HEK293 (cell line): ENCODE results near the gene ARL15.

Experiments used
- CTCF ChIA-PET: fragments of 350-600 bp; formaldehyde crosslinking; extraction: SDS; loops from one replicate; lab custom pipeline; 2021; ENCODE audit warnings: antibody characterized with exemption; lab: Yijun Ruan, JAX
- POLR2A ChIA-PET: fragments of 300-600 bp; formaldehyde crosslinking; extraction: SDS; loops from one replicate; lab custom pipeline; 2020; ENCODE audit warnings: antibody characterized with exemption, inconsistent platforms; lab: Yijun Ruan, JAX
- H3K27ac ChIP-seq: fragments of 200-500 bp; sonication (Bioruptor generic); 2 replicates; pipeline ENCODE4 v1.5.1; 2014; ENCODE audit warnings: low read depth, low read length, control low read depth, inconsistent platforms; ENCODE audit errors: extremely low read depth
- H3K36me3 ChIP-seq, 2 experiments: fragments of 200-500 bp in 1 of 2; sonication (Bioruptor generic) in 1 of 2; 1 replicate in 1 of 2; 2 replicates in 1 of 2; pipeline ENCODE4 v1.5.1; 2014 to 2017; ENCODE audit warnings: inconsistent platforms in 2 of 2, low read length in 2 of 2; ENCODE audit not compliant: control insufficient read depth in 2 of 2, insufficient read depth in 1 of 2
- H3K4me1 ChIP-seq: fragments of 200-500 bp; sonication (Bioruptor generic); 2 replicates; pipeline ENCODE4 v1.5.1; 2014; ENCODE audit warnings: mild to moderate bottlenecking, low read length, inconsistent platforms; ENCODE audit not compliant: control insufficient read depth, insufficient read depth
- H3K4me3 ChIP-seq: 2 replicates; pipeline ENCODE4 v1.5.1; 2011; ENCODE audit warnings: low read depth, mild to moderate bottlenecking, control low read depth, low read length, moderate library complexity
- H3K9me3 ChIP-seq: fragments of 200-500 bp; sonication (Bioruptor generic); 2 replicates; pipeline ENCODE4 v1.5.1; 2014; ENCODE audit warnings: low read depth, low read length, inconsistent platforms; ENCODE audit not compliant: control insufficient read depth, insufficient read depth
- GLIS2 ChIP-seq: fragments of 450-650 bp; formaldehyde crosslinking; IDR thresholded peaks from 2 replicates; pipeline ENCODE4 v1.5.1; 2016; ENCODE audit warnings: missing biosample characterization, missing genetic modification characterization
- IKZF3 ChIP-seq: fragments of 450-650 bp; IDR thresholded peaks from 2 replicates; pipeline ENCODE4 v1.5.0; 2018; ENCODE audit warnings: missing biosample characterization, mild to moderate bottlenecking, missing genetic modification characterization, moderate library complexity
- INSM2 ChIP-seq: fragments of 450-650 bp; formaldehyde crosslinking; IDR thresholded peaks from 2 replicates; pipeline ENCODE4 v1.5.1; 2016; ENCODE audit warnings: missing biosample characterization, missing genetic modification characterization
- KLF10 ChIP-seq: fragments of 450-650 bp; IDR thresholded peaks from 2 replicates; pipeline ENCODE4 v1.5.1; 2018; ENCODE audit warnings: missing biosample characterization, mild to moderate bottlenecking, missing genetic modification characterization
- OSR2 ChIP-seq: fragments of 450-650 bp; formaldehyde crosslinking; IDR thresholded peaks from 2 replicates; pipeline ENCODE4 v1.5.1; 2016; ENCODE audit warnings: missing biosample characterization, missing genetic modification characterization
- OVOL3 ChIP-seq: fragments of 450-650 bp; formaldehyde crosslinking; IDR thresholded peaks from 2 replicates; pipeline ENCODE4 v1.5.1; 2016; ENCODE audit warnings: missing biosample characterization, missing genetic modification characterization
- SETDB1 ChIP-seq: IDR thresholded peaks from one replicate; pipeline ENCODE4 v1.6.1; 2017; ENCODE audit warnings: mild to moderate bottlenecking, low read length, moderate library complexity, mixed read lengths; ENCODE audit not compliant: insufficient read length
- ZFP69B ChIP-seq: fragments of 450-650 bp; formaldehyde crosslinking; IDR thresholded peaks from 2 replicates; pipeline ENCODE4 v1.5.1; 2016; ENCODE audit warnings: missing biosample characterization, missing genetic modification characterization
- ZNF114 ChIP-seq: fragments of 450-650 bp; formaldehyde crosslinking; IDR thresholded peaks from 2 replicates; pipeline ENCODE4 v1.5.0; 2017; ENCODE audit warnings: missing biosample characterization, missing genetic modification characterization
- ZNF335 ChIP-seq: fragments of 450-650 bp; formaldehyde crosslinking; conservative IDR thresholded peaks from 2 replicates; pipeline ENCODE4 v1.5.1; 2016; ENCODE audit warnings: missing biosample characterization, missing genetic modification characterization
- ZNF37A ChIP-seq: fragments of 450-650 bp; IDR thresholded peaks from 2 replicates; pipeline ENCODE4 v1.5.1; 2018; ENCODE audit warnings: missing biosample characterization, missing genetic modification characterization
- ZNF449 ChIP-seq: fragments of 450-650 bp; formaldehyde crosslinking; IDR thresholded peaks from 2 replicates; pipeline ENCODE4 v1.5.1; 2017; ENCODE audit warnings: missing biosample characterization, mild to moderate bottlenecking, missing genetic modification characterization, moderate library complexity
- ZNF624 ChIP-seq: fragments of 450-650 bp; formaldehyde crosslinking; IDR thresholded peaks from 2 replicates; pipeline ENCODE4 v1.5.1; 2017; ENCODE audit warnings: missing biosample characterization, missing genetic modification characterization
- ZNF701 ChIP-seq: fragments of 450-650 bp; formaldehyde crosslinking; IDR thresholded peaks from 2 replicates; pipeline ENCODE4 v1.5.1; 2016; ENCODE audit warnings: missing biosample characterization, missing genetic modification characterization
- ZNF768 ChIP-seq: fragments of 450-650 bp; formaldehyde crosslinking; IDR thresholded peaks from 2 replicates; pipeline ENCODE4 v1.5.1; 2018; ENCODE audit warnings: missing biosample characterization, mild to moderate bottlenecking, missing genetic modification characterization
- ZNF777 ChIP-seq: fragments of 450-650 bp; formaldehyde crosslinking; IDR thresholded peaks from 2 replicates; pipeline ENCODE4 v1.5.1; 2017; ENCODE audit warnings: missing biosample characterization, missing genetic modification characterization, borderline replicate concordance
- TF ChIP-seq, protein P1 (sequence below): fragments of 450-650 bp; formaldehyde crosslinking; IDR thresholded peaks from 2 replicates; pipeline ENCODE4 v1.5.1; 2016; ENCODE audit warnings: missing biosample characterization, missing genetic modification characterization
- TF ChIP-seq, protein P2 (sequence below): fragments of 450-650 bp; formaldehyde crosslinking; IDR thresholded peaks from 2 replicates; pipeline ENCODE4 v1.5.1; 2016; ENCODE audit warnings: missing biosample characterization, missing genetic modification characterization

Gene ARL15

DNA sequence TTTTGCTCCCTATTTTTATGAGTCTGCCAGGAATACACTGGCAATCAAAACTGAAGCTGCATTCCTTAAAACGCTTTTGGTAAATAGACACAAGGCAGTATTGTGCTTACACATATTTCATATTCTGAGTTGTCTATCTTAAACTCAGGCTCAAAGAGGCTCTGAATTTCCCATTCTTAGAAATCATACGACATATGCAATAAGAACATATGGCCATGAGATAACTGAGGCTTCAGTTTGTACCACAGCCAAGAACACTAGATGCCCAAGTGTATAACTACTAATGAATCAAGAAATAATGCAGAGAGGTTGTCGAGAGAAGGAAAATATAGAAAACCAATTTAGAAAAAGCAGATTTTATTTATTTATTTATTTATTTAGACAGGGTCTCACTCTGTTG is 392.5 kb downstream of the ARL15 start:
- CTCF ChIA-PET, result interaction anchor here (0.5 to 0.9 kb wide), 5 partner anchors 17 to 1013 kb away, joined by 3 to 6 read pairs (median 3); no protein-coding TSS in a partner anchor

DNA sequence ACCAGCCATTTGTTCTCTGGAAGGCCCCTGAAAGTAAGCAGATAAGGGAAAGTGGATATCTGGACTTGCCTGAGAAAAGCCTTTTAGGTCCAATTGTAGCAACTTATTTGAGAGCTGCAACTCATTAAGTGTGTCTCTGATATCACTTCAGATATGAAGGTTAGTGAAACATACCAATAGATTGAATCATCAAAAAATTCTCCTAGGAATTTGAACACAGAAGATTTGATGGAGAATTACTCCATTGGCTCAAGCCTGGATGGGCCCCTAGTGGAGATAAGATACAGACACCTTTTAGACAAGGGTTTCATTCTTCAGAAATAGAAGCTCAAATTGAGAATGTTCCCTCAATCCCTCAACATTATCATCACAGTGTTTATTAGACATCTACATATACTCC is 393.3 kb downstream of the ARL15 start:
- Histone ChIP-seq H3K9me3 (no peaks in the 10 kb centered on the region), H3K4me1 (0 out of 2 replicates have a peak, but pooled peaks cover 3% of the 10 kb centered on the region), H3K27ac (no peak overlapping the region), H3K36me3 (no peaks in the 10 kb centered on the region), H3K4me3 (no peak overlapping the region)
- POLR2A ChIA-PET, result no interaction called here
- CTCF ChIA-PET, result interaction anchor here (0.5 to 0.9 kb wide), 4 partner anchors 18 to 130 kb away, joined by 3 to 6 read pairs (median 4); no protein-coding TSS in a partner anchor
- TF ChIP-seq ZNF335 (tag by site-specific recombination), result peak; percentile 18; the same call in 1 of the 2 replicates
- no peak for TF ChIP-seq OVOL3 (tag by site-specific recombination)

More for the DNA sequence above, 392.5 kb downstream of the ARL15 start:
- TF ChIP-seq KLF10 (tag by site-specific recombination), result no peak
- no peak for TF ChIP-seq ZNF37A (tag by site-specific recombination)
- no peak for TF ChIP-seq ZNF114 (tag by site-specific recombination)
- no peak for TF ChIP-seq ZNF768
- TF ChIP-seq ZNF449 (tag by site-specific recombination), result no peak
- TF ChIP-seq ZFP69B (tag by site-specific recombination), result no peak
- no peak for TF ChIP-seq IKZF3 (tag by site-specific recombination)
- no peak for TF ChIP-seq INSM2 (tag by site-specific recombination)
- TF ChIP-seq GLIS2 (tag by site-specific recombination), result no peak
- TF ChIP-seq, protein P1, sequence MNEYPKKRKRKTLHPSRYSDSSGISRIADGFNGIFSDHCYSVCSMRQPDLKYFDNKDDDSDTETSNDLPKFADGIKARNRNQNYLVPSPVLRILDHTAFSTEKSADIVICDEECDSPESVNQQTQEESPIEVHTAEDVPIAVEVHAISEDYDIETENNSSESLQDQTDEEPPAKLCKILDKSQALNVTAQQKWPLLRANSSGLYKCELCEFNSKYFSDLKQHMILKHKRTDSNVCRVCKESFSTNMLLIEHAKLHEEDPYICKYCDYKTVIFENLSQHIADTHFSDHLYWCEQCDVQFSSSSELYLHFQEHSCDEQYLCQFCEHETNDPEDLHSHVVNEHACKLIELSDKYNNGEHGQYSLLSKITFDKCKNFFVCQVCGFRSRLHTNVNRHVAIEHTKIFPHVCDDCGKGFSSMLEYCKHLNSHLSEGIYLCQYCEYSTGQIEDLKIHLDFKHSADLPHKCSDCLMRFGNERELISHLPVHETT (tag by site-specific recombination), result no peak
- no peak for TF ChIP-seq ZNF777 (tag by site-specific recombination)
- TF ChIP-seq, protein P2, sequence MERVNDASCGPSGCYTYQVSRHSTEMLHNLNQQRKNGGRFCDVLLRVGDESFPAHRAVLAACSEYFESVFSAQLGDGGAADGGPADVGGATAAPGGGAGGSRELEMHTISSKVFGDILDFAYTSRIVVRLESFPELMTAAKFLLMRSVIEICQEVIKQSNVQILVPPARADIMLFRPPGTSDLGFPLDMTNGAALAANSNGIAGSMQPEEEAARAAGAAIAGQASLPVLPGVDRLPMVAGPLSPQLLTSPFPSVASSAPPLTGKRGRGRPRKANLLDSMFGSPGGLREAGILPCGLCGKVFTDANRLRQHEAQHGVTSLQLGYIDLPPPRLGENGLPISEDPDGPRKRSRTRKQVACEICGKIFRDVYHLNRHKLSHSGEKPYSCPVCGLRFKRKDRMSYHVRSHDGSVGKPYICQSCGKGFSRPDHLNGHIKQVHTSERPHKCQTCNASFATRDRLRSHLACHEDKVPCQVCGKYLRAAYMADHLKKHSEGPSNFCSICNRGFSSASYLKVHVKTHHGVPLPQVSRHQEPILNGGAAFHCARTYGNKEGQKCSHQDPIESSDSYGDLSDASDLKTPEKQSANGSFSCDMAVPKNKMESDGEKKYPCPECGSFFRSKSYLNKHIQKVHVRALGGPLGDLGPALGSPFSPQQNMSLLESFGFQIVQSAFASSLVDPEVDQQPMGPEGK (tag by site-specific recombination), result no peak
- TF ChIP-seq ZNF701 (tag by site-specific recombination), result no peak
- TF ChIP-seq SETDB1, result no peak
- no peak for TF ChIP-seq ZNF624 (tag by site-specific recombination)
- no peak for TF ChIP-seq OSR2
- Histone ChIP-seq H3K9me3 (no peaks in the 10 kb centered on the region), H3K36me3 (no peaks in the 10 kb centered on the region), H3K4me1 (0 out of 2 replicates have a peak, but pooled peaks cover 3% of the 10 kb centered on the region), H3K4me3 (no peak overlapping the region), H3K27ac (no peak overlapping the region)
- POLR2A ChIA-PET, result no interaction called here
